Measurements from ENCODE around the gene PXT1.
"Not testable (repeated sequence)": the region's sequence is repeated elsewhere in the genome, so short reads cannot be mapped to it uniquely, and the experiment has no call there.

PXT1 gene

GRCh38 chr6:36368421-36368820 lies 74.2 kb downstream of the PXT1 start:
- DNase-seq = no peak

DNA sequence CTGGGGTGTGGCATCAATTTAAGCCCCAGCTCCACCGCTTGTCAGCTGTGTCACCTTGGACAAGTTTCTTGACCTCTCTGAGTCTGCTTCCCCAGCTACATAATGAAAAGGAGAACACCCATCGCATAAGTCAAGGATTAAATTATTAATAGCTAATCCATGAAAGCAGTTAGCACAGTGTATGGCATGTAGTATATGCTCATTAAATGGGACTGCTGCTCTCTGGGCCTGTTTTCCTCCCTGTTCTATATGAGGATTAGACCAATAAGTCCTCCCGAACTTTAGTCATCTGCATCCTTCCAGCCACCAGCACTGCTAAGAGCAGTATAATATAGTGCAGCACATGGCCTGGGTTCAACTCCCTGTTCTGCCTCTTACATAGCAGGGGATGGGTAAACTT lies 74.9 kb downstream of the PXT1 start:
- no peak for DNase-seq

- no peak for DNase-seq
These were observed 77.8 kb downstream of the PXT1 start for GRCh38 chr6:36364669-36365479.

DNA sequence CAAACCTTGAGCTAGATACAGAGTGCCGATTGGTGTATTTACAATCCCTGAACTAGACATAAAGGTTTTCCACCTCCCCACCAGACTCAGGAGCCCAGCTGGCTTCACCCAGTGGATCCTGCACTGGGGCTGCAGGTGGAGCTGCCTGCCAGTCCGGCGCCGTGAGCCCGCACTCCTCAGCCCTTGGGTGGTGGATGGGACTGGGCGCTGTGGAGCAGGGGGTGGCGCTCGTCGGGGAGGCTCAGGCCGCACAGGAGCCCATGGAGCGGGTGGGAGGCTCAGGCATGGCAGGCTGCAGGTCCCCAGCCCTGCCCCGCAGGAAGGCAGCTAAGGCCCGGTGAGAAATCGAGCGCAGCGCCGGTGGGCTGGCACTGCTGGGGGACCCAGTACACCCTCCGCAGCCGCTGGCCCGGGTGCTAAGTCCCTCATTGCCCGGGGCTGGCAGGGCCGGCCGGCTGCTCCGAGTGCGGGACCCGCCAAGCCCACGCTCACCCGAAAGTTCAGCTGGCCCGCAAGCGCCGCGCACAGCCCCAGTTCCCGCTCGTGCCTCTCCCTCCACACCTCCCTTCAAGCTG lies 78.5 kb downstream of the PXT1 start:
- DNase-seq = not testable (repeated sequence)

DNA sequence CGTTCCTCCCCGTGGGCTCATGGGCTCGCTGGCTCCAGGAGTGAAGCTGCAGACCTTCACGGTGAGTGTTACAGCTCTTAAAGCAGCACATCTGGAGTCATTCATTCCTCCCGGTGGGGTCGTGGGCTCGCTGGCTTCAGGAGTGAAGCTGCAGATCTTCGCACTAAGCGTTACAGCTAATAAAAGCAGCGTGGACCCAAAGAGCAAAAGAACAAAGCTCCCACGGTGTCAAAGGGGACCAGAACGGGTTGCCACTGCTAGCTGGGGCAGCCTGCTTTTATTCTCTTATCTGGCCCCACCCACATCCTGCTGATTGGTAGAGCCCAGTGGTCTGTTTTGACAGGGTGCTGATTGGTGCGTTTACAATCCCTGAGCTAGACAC lies 79.3 kb downstream of the PXT1 start:
- not testable (repeated sequence) for DNase-seq

GRCh38 chr6:36362551-36363370 lies 79.9 kb downstream of the PXT1 start:
- no peak for DNase-seq

- no peak for DNase-seq
These were observed 81.6 kb downstream of the PXT1 start for GRCh38 chr6:36361071-36361470.

DNA sequence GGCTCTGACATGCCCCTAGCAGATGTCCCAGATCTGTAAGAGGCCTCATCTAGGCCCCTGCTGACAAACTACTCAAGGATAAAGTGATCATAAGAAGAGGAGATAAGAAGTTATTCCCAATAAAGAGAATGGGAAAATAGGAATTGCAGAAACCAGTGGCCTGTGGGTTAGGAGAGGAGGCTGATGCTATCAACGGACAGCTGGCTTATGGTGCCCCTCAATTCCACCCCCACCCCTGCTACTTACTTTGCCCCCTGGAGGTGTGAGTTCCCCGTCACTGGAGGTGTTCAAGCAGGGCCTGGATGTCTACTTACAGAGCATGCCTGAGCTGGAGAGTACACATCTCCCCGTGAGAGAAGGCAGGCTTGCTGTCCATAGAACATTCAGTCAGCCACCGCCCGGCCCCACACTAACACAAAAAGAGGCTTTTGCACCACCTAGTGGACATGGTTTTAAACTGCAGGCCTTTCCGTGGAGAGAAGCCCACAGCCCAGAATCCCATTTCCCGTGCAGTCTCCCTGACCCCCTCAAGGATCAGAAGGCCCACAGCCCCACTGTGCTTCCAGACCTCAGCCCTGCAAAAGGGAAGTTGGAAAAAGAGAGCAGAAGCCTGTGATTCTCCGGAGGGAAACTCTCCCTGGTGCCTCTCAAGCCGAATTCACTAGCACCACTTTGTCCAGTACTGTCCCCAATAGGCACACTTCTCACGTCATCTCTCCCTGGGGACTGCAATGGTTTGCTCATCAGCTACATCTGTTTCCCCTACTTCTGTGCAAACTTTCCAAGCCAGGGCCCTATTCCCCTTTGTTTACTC lies 82.2 kb downstream of the PXT1 start:
- peak; percentile 60 for DNase-seq

DNA sequence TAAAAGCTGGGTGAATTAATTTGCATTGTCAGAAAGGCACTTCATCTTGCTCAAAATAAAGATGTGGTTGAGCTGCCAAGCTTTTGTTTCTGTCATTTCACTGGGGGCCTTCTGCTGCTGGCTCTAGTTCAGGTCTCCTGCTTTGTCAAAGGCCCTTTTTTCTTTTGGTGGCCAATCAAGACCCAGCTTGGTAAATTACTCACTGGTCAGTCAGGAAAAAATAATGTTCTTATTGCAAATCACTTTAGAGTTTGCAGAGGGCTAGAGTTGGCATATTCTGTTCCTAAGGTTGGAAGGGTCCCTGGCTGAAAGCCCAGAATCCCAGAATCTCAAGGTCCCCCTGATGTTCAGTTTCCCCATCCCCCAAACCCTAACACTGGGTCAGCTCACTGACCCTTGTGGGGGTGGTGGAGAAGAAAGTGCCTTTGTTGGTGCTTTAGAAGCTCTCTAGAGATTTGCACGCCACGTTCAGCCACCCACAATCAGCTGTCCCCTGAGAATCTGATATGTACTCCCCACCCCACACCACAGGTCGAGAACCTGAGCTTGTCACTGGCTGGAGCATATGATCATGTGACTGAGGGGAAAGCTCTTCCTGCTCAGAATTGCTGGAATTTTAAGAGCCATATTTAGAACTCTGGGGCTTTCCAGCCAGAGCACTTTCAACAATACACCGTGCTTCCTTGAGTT lies 84.3 kb downstream of the PXT1 start:
- DNase-seq = no peak

DNA sequence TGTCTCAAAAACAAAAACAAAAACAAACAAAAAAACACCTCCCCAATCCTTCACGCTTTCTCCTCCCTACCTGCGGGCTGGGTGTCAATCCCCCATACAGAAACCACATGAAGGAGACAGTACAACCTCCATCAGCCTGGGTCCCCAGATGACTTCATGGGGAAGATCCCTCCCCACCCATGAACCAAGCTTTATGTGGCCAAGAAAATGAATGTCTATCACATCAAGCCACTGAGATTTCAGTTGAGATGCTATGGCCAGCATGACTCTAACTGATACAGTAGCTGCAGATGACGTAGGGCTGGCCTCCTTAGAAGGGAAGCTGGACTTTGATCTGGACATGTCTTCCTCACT lies 84.8 kb downstream of the PXT1 start:
- no peak for DNase-seq

DNA sequence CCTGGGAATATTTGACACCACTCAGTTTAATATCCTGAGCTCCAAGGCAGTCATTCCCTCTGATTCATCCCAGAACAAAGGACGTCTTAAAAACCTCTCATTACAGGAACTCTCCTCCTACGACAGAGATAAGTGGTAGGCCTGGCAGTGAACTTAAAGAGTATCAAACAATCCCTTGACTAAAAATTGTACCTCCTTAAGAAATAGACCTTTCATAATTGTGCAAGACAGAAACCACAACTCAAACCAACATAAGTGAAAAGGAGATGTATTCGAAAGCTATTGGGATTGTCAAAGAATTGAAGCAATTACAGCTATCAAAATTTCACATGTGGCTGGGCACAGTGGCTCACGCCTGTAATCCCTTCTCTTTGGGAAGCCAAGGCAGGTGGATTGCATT lies 86.8 kb downstream of the PXT1 start:
- no peak for DNase-seq

DNA sequence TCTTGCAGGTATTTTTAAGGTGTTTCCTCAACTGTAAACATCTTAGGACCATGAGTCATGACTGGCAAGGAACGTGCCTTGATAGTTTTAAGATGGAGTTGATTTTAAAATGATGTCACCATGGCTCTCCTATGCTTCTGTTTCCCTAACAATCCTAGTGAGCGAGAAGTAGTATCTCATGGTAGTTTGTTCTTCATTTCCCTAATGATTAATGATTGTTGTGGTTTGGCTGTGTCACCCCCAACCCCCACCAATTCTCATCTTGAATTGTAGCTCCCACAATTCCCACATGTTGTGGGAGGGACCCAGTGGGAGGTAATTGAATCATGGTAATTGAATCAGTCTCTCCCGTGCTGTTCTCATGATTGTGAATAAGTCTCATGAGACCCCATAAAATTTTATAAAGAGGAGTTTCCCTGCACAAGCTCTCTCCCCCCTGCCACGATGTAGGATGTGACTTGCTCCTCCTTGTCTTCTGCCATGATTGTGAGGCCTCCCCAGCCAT lies 89.2 kb downstream of the PXT1 start:
- DNase-seq = no peak

DNA sequence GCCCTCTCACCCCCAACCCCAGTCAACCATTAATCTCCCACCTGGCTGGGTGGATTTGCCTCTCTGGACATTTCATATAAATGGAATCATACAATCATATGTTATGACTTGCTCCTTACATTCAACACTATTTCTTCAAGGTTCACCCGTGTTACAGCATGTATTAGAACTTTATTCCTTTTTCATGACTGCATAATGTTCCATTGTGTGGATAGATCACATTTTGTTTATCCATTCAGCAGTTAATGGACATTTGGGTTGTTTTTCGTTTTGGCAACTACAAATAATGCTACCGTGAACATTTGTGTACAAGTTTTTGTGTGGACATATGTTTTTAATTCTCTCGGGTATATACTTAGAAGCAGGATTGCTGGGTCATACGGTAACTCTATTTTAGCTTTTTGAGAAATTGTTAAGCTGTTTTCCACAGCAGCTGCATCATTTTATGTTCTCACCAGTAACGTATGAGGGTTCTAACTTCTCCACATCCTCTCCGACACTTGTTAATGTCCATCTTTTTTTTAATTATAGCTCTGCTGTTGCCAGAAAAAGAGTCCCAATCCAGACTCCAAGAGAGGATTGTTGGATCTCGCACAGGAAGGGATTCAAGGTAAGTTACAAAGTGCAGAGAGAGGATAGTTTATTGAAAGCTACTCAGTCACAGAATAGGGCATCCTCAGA lies 90.0 kb downstream of the PXT1 start:
- no peak for DNase-seq

- DNase-seq = no peak
These were observed 91.7 kb downstream of the PXT1 start for GRCh38 chr6:36350681-36351571.

DNA sequence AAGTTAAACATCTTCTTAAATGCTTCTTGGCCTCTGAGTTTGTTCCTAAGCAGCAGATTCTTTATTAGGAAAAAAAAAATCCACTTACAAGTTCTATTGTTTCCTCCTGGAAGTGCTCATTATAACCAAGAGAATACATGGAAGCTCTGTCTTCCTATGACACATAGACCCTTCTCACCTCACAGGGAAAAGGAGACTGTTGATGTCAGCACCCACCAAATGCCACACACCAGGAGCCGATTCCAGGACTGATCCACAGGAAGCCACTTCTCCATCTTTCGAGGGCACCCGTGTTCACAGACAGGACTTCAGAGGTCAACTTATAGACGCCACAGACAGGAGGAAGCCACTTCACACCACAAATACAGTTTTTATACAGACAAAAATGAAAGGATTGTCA lies 92.6 kb downstream of the PXT1 start:
- no peak for DNase-seq

GRCh38 chr6:36349240-36349639 lies 93.4 kb downstream of the PXT1 start:
- DNase-seq = no peak

- DNase-seq = no peak
These were observed 95.0 kb downstream of the PXT1 start for GRCh38 chr6:36347621-36348020.

GRCh38 chr6:36346486-36347273 lies 96.0 kb downstream of the PXT1 start:
- no peak for DNase-seq

GRCh38 chr6:36345681-36346466 lies 96.8 kb downstream of the PXT1 start:
- no peak for DNase-seq

Data from stimulated activated CD4-positive, alpha-beta T cell treated with anti-CD3 and anti-CD28 coated beads, Interleukin-12 subunit alpha, Interleukin-12 subunit beta, amount 100 ng/mL, for 4 hours (primary cell).